Measurements from ENCODE around the gene ENTPD1.
A peak's percentile ranks its signal among the peaks of the same experiment; 100 is the strongest.

The ENTPD1 gene

GRCh38 chr10:95837783-95838182, 81.8 kb downstream of the ENTPD1 start:
- no peak for DNase-seq (ENCODE audit: low spot score)
- Histone ChIP-seq H3K36me3 (replicated peaks in 1 of 2; ENCODE audit: control insufficient read depth in 2 of 2, insufficient read depth in 2 of 2, low read length in 2 of 2) (no peaks in the 10 kb centered on the region), H2BK12ac (ENCODE audit: low read length) (no peak overlapping the region), H4K91ac (ENCODE audit: low read depth, low read length, poor library complexity) (no peak overlapping the region), H3K27ac (replicated peaks; ENCODE audit: low read length) (no peak overlapping the region), H3K9ac (ENCODE audit: low read depth, low read length, poor library complexity) (no peak overlapping the region), H2AK5ac (ENCODE audit: low read depth, low read length) (no peak overlapping the region), H2AFZ (ENCODE audit: low read length) (no peak overlapping the region), H3K18ac (ENCODE audit: low read length) (no peak overlapping the region), H3K23ac (ENCODE audit: low read depth, low read length, poor library complexity) (no peak overlapping the region), H3K4me1 (ENCODE audit: control insufficient read depth in 2 of 2, insufficient read depth in 1 of 2, low read depth in 1 of 2, low read length in 2 of 2) (peaks cover 5 to 9% of the 10 kb centered on the region in 2 donors), H3K9me3 (replicated peaks in 1 of 2; ENCODE audit: control insufficient read depth in 2 of 2, insufficient read depth in 1 of 2, low read depth in 1 of 2, low read length in 2 of 2) (no peaks in the 10 kb centered on the region), H4K8ac (ENCODE audit: low read depth, low read length) (no peak overlapping the region), H3K14ac (ENCODE audit: low read length) (no peak overlapping the region), H2BK15ac (ENCODE audit: low read length) (no peak overlapping the region), H2BK5ac (ENCODE audit: low read length) (no peak overlapping the region), H3K4ac (ENCODE audit: low read length) (no peak overlapping the region), H3K27me3 (ENCODE audit: control insufficient read depth in 3 of 3, insufficient read depth in 3 of 3, low read depth in 1 of 3, low read length in 3 of 3) (peaks cover 0 to 39% (median 0%) of the 10 kb centered on the region in 3 experiments), H3K4me3 (ENCODE audit: low read length in 2 of 2) (no peak overlapping the region), H3K79me1 (ENCODE audit: low read depth, low read length) (no peaks in the 10 kb centered on the region), H3K4me2 (ENCODE audit: insufficient read depth, low read length, poor library complexity, severe bottlenecking) (no peak overlapping the region), H2BK120ac (ENCODE audit: low read depth, low read length) (no peak overlapping the region)
- WGBS, 2 donors (ENCODE audit: extremely low coverage in 2 of 2, insufficient read length in 2 of 2, insufficient replicate concordance in 1 of 2): no CpG with 5 or more reads among the region's 3 CpGs

GRCh38 chr10:95840121-95840520, 84.2 kb downstream of the ENTPD1 start:
- Histone ChIP-seq H3K27me3 (ENCODE audit: control insufficient read depth in 3 of 3, insufficient read depth in 3 of 3, low read depth in 1 of 3, low read length in 3 of 3) (peaks cover 0 to 33% (median 0%) of the 10 kb centered on the region in 3 experiments), H2BK5ac (ENCODE audit: low read length) (no peak overlapping the region), H3K36me3 (replicated peaks in 1 of 2; ENCODE audit: control insufficient read depth in 2 of 2, insufficient read depth in 2 of 2, low read length in 2 of 2) (no peaks in the 10 kb centered on the region), H2BK15ac (ENCODE audit: low read length) (no peak overlapping the region), H3K4me1 (ENCODE audit: control insufficient read depth in 2 of 2, insufficient read depth in 1 of 2, low read depth in 1 of 2, low read length in 2 of 2) (peaks cover 5 to 9% of the 10 kb centered on the region in 2 donors), H3K4me3 (ENCODE audit: low read length in 2 of 2) (no peak overlapping the region), H3K4ac (ENCODE audit: low read length) (no peak overlapping the region), H2AFZ (ENCODE audit: low read length) (no peak overlapping the region), H2BK12ac (ENCODE audit: low read length) (no peak overlapping the region), H2AK5ac (ENCODE audit: low read depth, low read length) (no peak overlapping the region), H3K9me3 (replicated peaks in 1 of 2; ENCODE audit: control insufficient read depth in 2 of 2, insufficient read depth in 1 of 2, low read depth in 1 of 2, low read length in 2 of 2) (no peaks in the 10 kb centered on the region), H3K4me2 (ENCODE audit: insufficient read depth, low read length, poor library complexity, severe bottlenecking) (no peak overlapping the region), H3K27ac (replicated peaks; ENCODE audit: low read length) (no peak overlapping the region), H4K91ac (ENCODE audit: low read depth, low read length, poor library complexity) (no peak overlapping the region), H3K9ac (ENCODE audit: low read depth, low read length, poor library complexity) (no peak overlapping the region), H3K23ac (ENCODE audit: low read depth, low read length, poor library complexity) (no peak overlapping the region), H3K18ac (ENCODE audit: low read length) (no peak overlapping the region), H3K14ac (ENCODE audit: low read length) (no peak overlapping the region), H4K8ac (ENCODE audit: low read depth, low read length) (no peak overlapping the region), H3K79me1 (ENCODE audit: low read depth, low read length) (no peaks in the 10 kb centered on the region), H2BK120ac (ENCODE audit: low read depth, low read length) (no peak overlapping the region)
- no CpG with 5 or more reads among the region's 2 CpGs for WGBS, 2 donors (ENCODE audit: extremely low coverage in 2 of 2, insufficient read length in 2 of 2, insufficient replicate concordance in 1 of 2)
- no peak for DNase-seq (ENCODE audit: low spot score)

GRCh38 chr10:95840681-95841080, 84.7 kb downstream of the ENTPD1 start:
- H3K4me2 ChIP-seq (ENCODE audit: insufficient read depth, low read length, poor library complexity, severe bottlenecking): no peak overlapping the region
- H2BK12ac ChIP-seq (ENCODE audit: low read length): no peak overlapping the region
- H3K18ac ChIP-seq (ENCODE audit: low read length): no peak overlapping the region
- no peak overlapping the region for H3K27ac ChIP-seq (replicated peaks; ENCODE audit: low read length)
- no peak for DNase-seq (ENCODE audit: low spot score)
- H2AK5ac ChIP-seq (ENCODE audit: low read depth, low read length): no peak overlapping the region
- no peak overlapping the region for H2BK120ac ChIP-seq (ENCODE audit: low read depth, low read length)
- no peak overlapping the region for H3K9ac ChIP-seq (ENCODE audit: low read depth, low read length, poor library complexity)
- no peak overlapping the region for H4K91ac ChIP-seq (ENCODE audit: low read depth, low read length, poor library complexity)
- no peaks in the 10 kb centered on the region for H3K9me3 ChIP-seq (replicated peaks in 1 of 2; ENCODE audit: control insufficient read depth in 2 of 2, insufficient read depth in 1 of 2, low read depth in 1 of 2, low read length in 2 of 2)
- no peak overlapping the region for H3K14ac ChIP-seq (ENCODE audit: low read length)
- no peak overlapping the region for H3K23ac ChIP-seq (ENCODE audit: low read depth, low read length, poor library complexity)
- no peak overlapping the region for H2BK5ac ChIP-seq (ENCODE audit: low read length)
- H4K8ac ChIP-seq (ENCODE audit: low read depth, low read length): no peak overlapping the region
- no peaks in the 10 kb centered on the region for H3K36me3 ChIP-seq (replicated peaks in 1 of 2; ENCODE audit: control insufficient read depth in 2 of 2, insufficient read depth in 2 of 2, low read length in 2 of 2)
- no peak overlapping the region for H3K4ac ChIP-seq (ENCODE audit: low read length)
- H3K79me1 ChIP-seq (ENCODE audit: low read depth, low read length): no peaks in the 10 kb centered on the region
- H3K4me3 ChIP-seq (ENCODE audit: low read length in 2 of 2): no peak overlapping the region
- H3K27me3 ChIP-seq (ENCODE audit: control insufficient read depth in 3 of 3, insufficient read depth in 3 of 3, low read depth in 1 of 3, low read length in 3 of 3): peaks cover 0 to 33% (median 0%) of the 10 kb centered on the region in 3 experiments
- WGBS, 2 donors (ENCODE audit: extremely low coverage in 2 of 2, insufficient read length in 2 of 2, insufficient replicate concordance in 1 of 2): no CpG with 5 or more reads among the region's 1 CpG
- H2BK15ac ChIP-seq (ENCODE audit: low read length): no peak overlapping the region
- H2AFZ ChIP-seq (ENCODE audit: low read length): no peak overlapping the region
- peaks cover 5 to 9% of the 10 kb centered on the region in 2 donors for H3K4me1 ChIP-seq (ENCODE audit: control insufficient read depth in 2 of 2, insufficient read depth in 1 of 2, low read depth in 1 of 2, low read length in 2 of 2)

- Histone ChIP-seq H3K14ac (ENCODE audit: low read length) (no peak overlapping the region), H4K91ac (ENCODE audit: low read depth, low read length, poor library complexity) (no peak overlapping the region), H3K23ac (ENCODE audit: low read depth, low read length, poor library complexity) (no peak overlapping the region), H2BK12ac (ENCODE audit: low read length) (no peak overlapping the region), H3K4me1 (ENCODE audit: control insufficient read depth in 2 of 2, insufficient read depth in 1 of 2, low read depth in 1 of 2, low read length in 2 of 2) (peaks cover 2 to 8% of the 10 kb centered on the region in 2 donors), H3K36me3 (replicated peaks in 1 of 2; ENCODE audit: control insufficient read depth in 2 of 2, insufficient read depth in 2 of 2, low read length in 2 of 2) (no peaks in the 10 kb centered on the region), H3K27me3 (ENCODE audit: control insufficient read depth in 3 of 3, insufficient read depth in 3 of 3, low read depth in 1 of 3, low read length in 3 of 3) (peaks cover 0 to 33% (median 0%) of the 10 kb centered on the region in 3 experiments), H2AK5ac (ENCODE audit: low read depth, low read length) (no peak overlapping the region), H4K8ac (ENCODE audit: low read depth, low read length) (no peak overlapping the region), H3K4me3 (ENCODE audit: low read length in 2 of 2) (no peak overlapping the region), H3K79me1 (ENCODE audit: low read depth, low read length) (no peaks in the 10 kb centered on the region), H2BK120ac (ENCODE audit: low read depth, low read length) (no peak overlapping the region), H3K18ac (ENCODE audit: low read length) (no peak overlapping the region), H3K9me3 (replicated peaks in 1 of 2; ENCODE audit: control insufficient read depth in 2 of 2, insufficient read depth in 1 of 2, low read depth in 1 of 2, low read length in 2 of 2) (no peaks in the 10 kb centered on the region), H2BK5ac (ENCODE audit: low read length) (no peak overlapping the region), H2AFZ (ENCODE audit: low read length) (no peak overlapping the region), H3K4ac (ENCODE audit: low read length) (no peak overlapping the region), H2BK15ac (ENCODE audit: low read length) (no peak overlapping the region), H3K27ac (replicated peaks; ENCODE audit: low read length) (no peak overlapping the region), H3K4me2 (ENCODE audit: insufficient read depth, low read length, poor library complexity, severe bottlenecking) (no peak overlapping the region), H3K9ac (ENCODE audit: low read depth, low read length, poor library complexity) (no peak overlapping the region)
- peak; percentile 54 for DNase-seq (ENCODE audit: low spot score)
- no CpG with 5 or more reads among the region's 7 CpGs for WGBS, 2 donors (ENCODE audit: extremely low coverage in 2 of 2, insufficient read length in 2 of 2, insufficient replicate concordance in 1 of 2)
These were observed 85.9 kb downstream of the ENTPD1 start for GRCh38 chr10:95841661-95842498.
